Transverse colon (tissue), 4 donors: ENCODE results near the gene NRN1L. TPM values are rescaled to one million over a fixed set of nuclear protein-coding genes. Genes with fewer than 3 reads are reported as not detected.

Experiments
- DNase-seq: peaks from one replicate; pipeline ENCODE4 v3.0.0-alpha.2; 2019
- H3K27ac ChIP-seq, 4 donors: fragments of 200-600 bp; sonication (generic); 2 replicates each; pipeline ENCODE4 v1.5.1; 2016 to 2018; ENCODE audit warnings: inconsistent platforms in 4 of 4
- H3K27me3 ChIP-seq: fragments of 200-600 bp; sonication (generic); 2 replicates; pipeline ENCODE4 v1.5.1; 2017; ENCODE audit warnings: inconsistent platforms
- H3K36me3 ChIP-seq, 4 donors: fragments of 200-600 bp; sonication (generic); 2 replicates each; pipeline ENCODE4 v1.5.1; 2017 to 2019; ENCODE audit warnings: inconsistent platforms in 4 of 4
- H3K4me1 ChIP-seq, 4 donors: fragments of 200-600 bp; sonication (generic); 2 replicates each; pipeline ENCODE4 v1.5.1; 2017 to 2020; ENCODE audit warnings: inconsistent platforms in 4 of 4
- H3K4me3 ChIP-seq, 4 donors: fragments of 200-600 bp; sonication (generic); 1 replicate in 1 of 4; 2 replicates in 3 of 4; pipeline versions ENCODE4 v1.5.1 to v1.6.1; 2017 to 2019; ENCODE audit warnings: inconsistent platforms in 4 of 4
- H3K9me3 ChIP-seq, 2 donors: fragments of 200-600 bp; sonication (generic); 2 replicates each; pipeline ENCODE4 v1.5.1; 2017 to 2019; ENCODE audit warnings: inconsistent platforms in 2 of 2
- EP300 ChIP-seq: sonication (generic); formaldehyde crosslinking; IDR thresholded peaks from one replicate; pipeline ENCODE4 v1.6.1; 2017; ENCODE audit warnings: antibody characterized with exemption, low read depth
- POLR2A ChIP-seq: fragments of 450-650 bp; IDR thresholded peaks from one replicate; pipeline ENCODE4 v1.6.1; 2016; ENCODE audit warnings: antibody characterized with exemption, mild to moderate bottlenecking, moderate library complexity
- POLR2AphosphoS5 ChIP-seq, 3 donors: sonication (generic); formaldehyde crosslinking; IDR thresholded peaks; one replicate each; pipeline ENCODE4 v1.6.1; 2016; ENCODE audit warnings: antibody characterized with exemption in 3 of 3
- WGBS, 2 donors: methylation state at CpG; one replicate each; pipeline ENCODE4 v1.1.5; 2018; ENCODE audit warnings: low coverage in 1 of 2; 5-methylcytosine and 5-hydroxymethylcytosine counted together
- in situ Hi-C, 4 donors: fragments of 200-750 bp; cut with MboI; loops; one replicate each; pipeline versions ENCODE4 v1.15.0 to v1.15.1; 2017; ENCODE audit warnings: low sequenced_read_pairs in 3 of 4, low pct_ligation_motif_present in 1 of 4, low pct_unique_long_range_greater_than_20kb in 1 of 4
- intact Hi-C: fragments of 100-400 bp; cut with DNase I; formaldehyde crosslinking; loops from one replicate; pipeline ENCODE4 v1.15.1; 2023; ENCODE audit warnings: low total_unique reads
- total RNA-seq, 4 donors: library from RNA; depleted of rRNA; stranded (reverse); fragments of >200 nt; gene quantifications; one replicate each; pipeline ENCODE4 v1.1.0, GENCODE V29; 2016
- TF ChIP-seq, protein P1 (sequence below), 5 experiments: fragments of 200-600 bp in 3 of 5; fragments of 450-650 bp in 2 of 5; sonication (generic) in 3 of 5; IDR thresholded peaks; 1 replicate in 2 of 5; 2 replicates in 3 of 5; pipeline ENCODE4 v1.5.1; 2016 to 2017; ENCODE audit warnings: antibody characterized with exemption in 5 of 5, inconsistent platforms in 3 of 5, mild to moderate bottlenecking in 2 of 5, moderate library complexity in 1 of 5

Gene NRN1L
- total RNA-seq, 4 donors from 2014 or later, result 2.5 TPM; not detected in 3

DNA sequence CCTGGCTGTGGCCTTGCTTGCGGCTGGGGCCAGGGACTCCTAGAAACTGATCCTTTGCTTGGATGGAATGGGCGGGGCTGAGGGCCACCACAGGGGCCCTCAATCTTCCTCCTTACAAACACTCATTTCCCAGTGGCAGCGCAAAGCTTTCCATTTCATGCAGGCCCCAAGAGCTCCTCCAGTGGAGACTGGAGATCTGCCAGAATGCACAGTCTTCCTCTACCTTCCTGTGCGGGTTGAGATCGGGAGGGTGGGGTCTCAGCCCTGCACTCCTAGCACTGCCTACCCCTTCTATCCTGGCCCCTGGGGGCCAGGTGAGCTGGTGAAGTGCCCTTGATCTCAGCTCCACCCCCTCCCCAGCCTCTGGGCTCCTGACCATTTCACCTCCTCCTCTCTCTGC lies 1.7 kb downstream of the NRN1L start:
- no peak for DNase-seq
- in situ Hi-C loops, result no loop called here
- H3K27me3 ChIP-seq, result no peaks in the 10 kb centered on the region
- TF ChIP-seq, protein P1, sequence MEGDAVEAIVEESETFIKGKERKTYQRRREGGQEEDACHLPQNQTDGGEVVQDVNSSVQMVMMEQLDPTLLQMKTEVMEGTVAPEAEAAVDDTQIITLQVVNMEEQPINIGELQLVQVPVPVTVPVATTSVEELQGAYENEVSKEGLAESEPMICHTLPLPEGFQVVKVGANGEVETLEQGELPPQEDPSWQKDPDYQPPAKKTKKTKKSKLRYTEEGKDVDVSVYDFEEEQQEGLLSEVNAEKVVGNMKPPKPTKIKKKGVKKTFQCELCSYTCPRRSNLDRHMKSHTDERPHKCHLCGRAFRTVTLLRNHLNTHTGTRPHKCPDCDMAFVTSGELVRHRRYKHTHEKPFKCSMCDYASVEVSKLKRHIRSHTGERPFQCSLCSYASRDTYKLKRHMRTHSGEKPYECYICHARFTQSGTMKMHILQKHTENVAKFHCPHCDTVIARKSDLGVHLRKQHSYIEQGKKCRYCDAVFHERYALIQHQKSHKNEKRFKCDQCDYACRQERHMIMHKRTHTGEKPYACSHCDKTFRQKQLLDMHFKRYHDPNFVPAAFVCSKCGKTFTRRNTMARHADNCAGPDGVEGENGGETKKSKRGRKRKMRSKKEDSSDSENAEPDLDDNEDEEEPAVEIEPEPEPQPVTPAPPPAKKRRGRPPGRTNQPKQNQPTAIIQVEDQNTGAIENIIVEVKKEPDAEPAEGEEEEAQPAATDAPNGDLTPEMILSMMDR (IDR thresholded peaks at IDR 0.05), result no peak
- TF ChIP-seq POLR2A, result no peak
- TF ChIP-seq POLR2AphosphoS5 (IDR thresholded peaks at IDR 0.05), result no peak
- no peak for TF ChIP-seq EP300
- H3K27ac ChIP-seq, result no peak overlapping the region
- H3K36me3 ChIP-seq, result peaks cover 0 to 10% (median 2%) of the 10 kb centered on the region in 4 donors
- 96% methylated on average over 5 of the region's 5 CpGs; no CpG with 5 or more reads in 1 of the 2 donors for WGBS, 2 donors
- no peak overlapping the region for H3K4me3 ChIP-seq
- intact Hi-C loops, result no loop called here
- H3K9me3 ChIP-seq, result no peaks in the 10 kb centered on the region
- peaks cover 0 to 11% (median 1%) of the 10 kb centered on the region in 4 donors for H3K4me1 ChIP-seq

- Histone ChIP-seq H3K9me3 (no peaks in the 10 kb centered on the region), H3K27me3 (no peaks in the 10 kb centered on the region), H3K36me3 (peaks cover 0 to 2% (median 0%) of the 10 kb centered on the region in 4 donors), H3K4me1 (peaks cover 0 to 21% (median 10%) of the 10 kb centered on the region in 4 donors), H3K4me3 (no peak overlapping the region), H3K27ac (no peak overlapping the region)
- in situ Hi-C loops, result no loop called here
- intact Hi-C loops, result no loop called here
- TF ChIP-seq POLR2AphosphoS5 (IDR thresholded peaks at IDR 0.05) (no peak), EP300 (no peak), POLR2A (no peak)
- TF ChIP-seq, protein P1 (IDR thresholded peaks at IDR 0.05), result no peak
- 60 to 88% methylated on average over 1 to 3 of the region's 3 CpGs for WGBS, 2 donors
- no peak for DNase-seq
Observed at GRCh38 chr16:67888331-67888730, 3.6 kb downstream of the NRN1L start.

GRCh38 chr16:67892375-67892774 lies 7.7 kb downstream of the NRN1L start:
- peaks cover 8 to 43% (median 32%) of the 10 kb centered on the region in 4 donors for H3K4me1 ChIP-seq
- H3K27me3 ChIP-seq, result no peaks in the 10 kb centered on the region
- in situ Hi-C loops (no loop called here), intact Hi-C loops (no loop called here)
- peak overlapping the region; percentile 94 to 99 (median 98) for H3K27ac ChIP-seq
- whole genome bisulfite sequencing, 2 donors, result 35 to 47% methylated on average over 5 of the region's 5 CpGs
- H3K9me3 ChIP-seq, result no peaks in the 10 kb centered on the region
- peak overlapping the region in 3 of 4 donors; percentile 82 to 98 (median 96) for H3K4me3 ChIP-seq
- TF ChIP-seq, protein P1 (IDR thresholded peaks at IDR 0.05), result no peak
- TF ChIP-seq POLR2A (no peak), POLR2AphosphoS5 (IDR thresholded peaks at IDR 0.05) (no peak), EP300 (no peak)
- H3K36me3 ChIP-seq, result no peaks in the 10 kb centered on the region
- DNase-seq, result no peak

DNA sequence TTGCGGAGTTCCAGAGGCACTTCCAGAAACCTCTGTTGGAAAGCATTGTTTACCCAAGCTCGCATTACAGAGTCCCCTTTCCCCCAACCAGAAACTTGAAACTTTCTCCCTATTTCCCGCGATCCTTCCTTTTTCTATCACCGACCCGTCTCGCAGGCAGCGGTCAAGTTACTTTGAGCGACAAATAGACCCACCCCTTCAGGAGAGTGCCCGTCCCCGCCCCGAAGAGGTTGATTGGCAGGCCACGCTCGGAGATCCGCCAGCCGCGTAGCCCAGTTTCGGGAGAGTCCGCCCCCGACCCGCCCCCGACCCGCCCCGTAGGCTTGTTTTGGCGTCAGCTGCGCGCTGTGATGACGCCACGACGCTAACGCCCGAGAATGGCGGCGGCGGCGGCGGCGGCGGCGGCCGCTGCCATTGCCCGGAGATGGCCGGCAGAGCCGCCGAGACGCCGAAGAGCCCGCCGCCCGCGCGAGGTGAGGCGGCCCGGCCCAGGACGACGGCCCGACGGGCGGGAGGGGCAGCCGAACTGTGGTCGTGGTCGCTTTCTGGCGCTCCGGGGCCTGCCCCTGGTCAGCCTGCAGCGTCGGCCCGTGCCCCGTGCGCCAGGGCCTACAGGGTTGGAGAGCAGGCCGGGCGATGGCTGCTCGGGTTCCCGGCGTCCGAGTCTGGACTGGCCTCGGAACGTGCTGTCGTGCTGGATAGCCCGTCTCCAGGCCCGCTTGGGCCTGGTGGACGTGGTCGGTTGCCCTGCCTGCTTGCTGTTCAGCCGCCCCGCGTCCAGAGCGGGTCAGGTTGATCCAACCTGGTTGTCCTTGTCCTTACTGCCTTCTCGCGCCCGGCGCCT lies 8.4 kb downstream of the NRN1L start, which contains the start of gene PSKH1:
PSKH1 (plus strand) TSS at position 356 of the 844 bp plus-strand sequence. CDS start 15,496 bp downstream, outside the sequence.
- in situ Hi-C loops, result no loop called here
- H3K36me3 ChIP-seq, result no peaks in the 10 kb centered on the region
- peak within 1 kb of the TSS; percentile 68 to 98 (median 89) for H3K4me3 ChIP-seq
- H3K27me3 ChIP-seq, result no peaks in the 10 kb centered on the region
- WGBS, 2 donors, result 0 to 1% methylated on average over 1 to 64 of the region's 90 CpGs
- H3K27ac ChIP-seq, result peak within 1 kb of the TSS; percentile 94 to 99 (median 98)
- TF ChIP-seq EP300, result no peak
- TF ChIP-seq POLR2AphosphoS5 (IDR thresholded peaks at IDR 0.05), result peak; percentile 65 to 86 (median 79)
- TF ChIP-seq, protein P1 (IDR thresholded peaks at IDR 0.05), result no peak
- TF ChIP-seq POLR2A, result no peak
- no peaks in the 10 kb centered on the region for H3K9me3 ChIP-seq
- intact Hi-C loops, result no loop called here
- DNase-seq, result peak; percentile 98
- peaks cover 8 to 50% (median 39%) of the 10 kb centered on the region in 4 donors for H3K4me1 ChIP-seq
